GM18505 (cell line): ENCODE measurements around the gene SLC18A3.

Source experiments
- ATAC-seq: cut with Tn5 transposase; IDR thresholded peaks from one replicate; pipeline ENCODE4 v1.9.1; 2021; ENCODE audit not compliant: unreplicated experiment
- POLR2A ChIP-seq: IDR thresholded peaks from 4 replicates; pipeline ENCODE4 v1.6.1; 2011; ENCODE audit warnings: borderline replicate concordance; ENCODE audit not compliant: insufficient read depth, insufficient read length; ENCODE audit errors: extremely low read depth

Gene SLC18A3

GRCh38 chr10:49598986-49599385 is 11.1 kb upstream of the SLC18A3 start:
- no peak for TF ChIP-seq POLR2A
- ATAC-seq = no peak

GRCh38 chr10:49599546-49599945 is 10.6 kb upstream of the SLC18A3 start:
- no peak for ATAC-seq
- TF ChIP-seq POLR2A = no peak

GRCh38 chr10:49600046-49600445 is 10.1 kb upstream of the SLC18A3 start:
- no peak for ATAC-seq
- TF ChIP-seq POLR2A = no peak

GRCh38 chr10:49600781-49601400 is 9.2 kb upstream of the SLC18A3 start:
- no peak for TF ChIP-seq POLR2A
- ATAC-seq = no peak

GRCh38 chr10:49601857-49602256 is 8.3 kb upstream of the SLC18A3 start:
- ATAC-seq = no peak
- TF ChIP-seq POLR2A = no peak

DNA sequence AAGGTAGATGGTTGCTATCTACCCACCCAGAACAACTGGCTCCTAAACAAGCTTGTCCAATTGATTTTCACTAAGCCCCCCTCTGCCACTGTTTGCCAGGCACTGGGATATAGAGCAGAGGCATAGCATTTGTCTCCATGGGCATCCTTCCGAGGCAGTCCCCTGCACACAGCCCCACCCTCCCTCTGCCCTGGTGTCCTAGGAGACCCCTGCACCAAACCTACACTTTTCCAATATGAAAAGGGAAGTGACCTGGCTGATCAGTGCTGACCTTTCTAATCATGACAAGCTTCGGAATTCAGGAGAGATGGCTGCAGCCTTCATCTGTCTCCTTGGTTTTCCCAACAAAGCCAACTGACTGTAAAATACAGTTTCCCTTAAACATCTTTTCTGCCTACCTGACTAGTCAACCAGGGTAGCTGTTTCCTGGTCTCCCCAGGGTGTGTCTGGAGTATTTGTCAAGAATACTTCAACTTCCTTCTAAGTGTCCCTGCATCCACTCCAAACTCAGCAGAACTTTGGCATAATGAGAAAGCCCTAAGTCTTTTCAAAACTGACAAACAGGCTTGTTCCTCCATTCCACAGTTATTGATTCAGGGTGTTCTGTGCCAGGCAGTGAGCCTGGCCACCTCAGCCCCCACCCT is 7.6 kb upstream of the SLC18A3 start:
- ATAC-seq = no peak
- no peak for TF ChIP-seq POLR2A

DNA sequence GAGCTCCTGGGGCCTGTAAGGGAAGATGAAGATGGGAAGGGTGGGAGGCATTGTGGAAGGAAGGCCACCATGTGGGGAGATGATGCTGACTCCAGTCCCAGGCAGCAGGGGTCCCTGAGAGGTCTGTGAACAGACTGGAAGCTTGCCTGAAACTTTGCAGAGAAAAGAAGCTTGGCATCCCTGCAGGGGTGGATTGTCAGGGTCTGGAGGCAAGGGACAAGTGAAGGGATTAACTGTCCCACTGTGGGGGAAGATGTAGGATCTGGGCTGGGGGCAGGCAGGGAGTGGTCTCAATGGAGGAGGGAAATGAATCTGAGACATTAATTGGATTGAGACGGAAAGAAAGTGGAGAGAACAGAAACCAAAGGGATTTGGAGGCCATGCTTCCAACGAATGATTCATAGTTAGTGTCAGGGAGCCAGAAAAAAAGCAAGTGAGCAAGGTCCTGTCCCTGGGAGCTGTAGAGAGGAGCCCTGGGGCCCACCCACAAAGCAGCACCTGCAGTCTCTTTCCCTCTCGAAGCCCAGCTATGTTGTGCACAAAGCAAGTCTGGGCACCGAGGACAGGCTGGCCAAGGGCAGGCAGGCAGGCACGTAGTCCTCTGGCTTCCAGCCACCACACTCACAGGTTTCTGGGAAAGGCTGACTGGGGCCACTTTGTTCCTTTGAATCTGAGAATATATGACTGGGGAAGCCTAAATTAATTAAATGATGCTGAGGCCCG is 4.7 kb upstream of the SLC18A3 start:
- ATAC-seq = no peak
- no peak for TF ChIP-seq POLR2A

DNA sequence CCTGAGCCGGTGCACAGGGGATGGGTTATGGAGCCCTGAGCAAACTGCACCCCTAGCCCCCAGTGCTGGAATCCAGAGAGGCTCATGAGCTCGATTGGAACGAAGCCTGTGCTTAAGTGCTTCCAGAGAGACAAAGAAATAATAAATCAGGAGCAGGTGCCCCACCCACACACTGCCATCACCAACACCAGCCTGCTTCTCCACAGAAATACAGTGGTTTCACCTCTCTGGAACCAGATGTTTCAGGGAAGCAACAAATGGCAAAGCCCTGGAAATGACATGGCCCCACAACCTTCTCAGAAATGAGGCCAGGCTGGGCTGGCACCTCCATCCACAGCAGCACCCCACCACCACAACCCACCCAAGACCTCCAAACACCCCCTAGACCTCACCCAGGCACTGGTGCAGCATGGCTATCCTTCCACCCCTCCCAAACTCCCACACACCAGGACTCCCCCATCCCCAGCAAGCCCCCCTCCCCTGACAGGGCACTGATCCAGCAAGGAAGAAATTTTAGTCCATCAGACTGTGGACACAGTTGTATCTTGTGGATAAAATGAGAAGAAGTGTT is 4.1 kb upstream of the SLC18A3 start:
- no peak for ATAC-seq
- TF ChIP-seq POLR2A = no peak

GRCh38 chr10:49606981-49607535 is 3.1 kb upstream of the SLC18A3 start:
- no peak for ATAC-seq
- no peak for TF ChIP-seq POLR2A

GRCh38 chr10:49608166-49609005 is 1.7 kb upstream of the SLC18A3 start:
- ATAC-seq = no peak
- TF ChIP-seq POLR2A = no peak

DNA sequence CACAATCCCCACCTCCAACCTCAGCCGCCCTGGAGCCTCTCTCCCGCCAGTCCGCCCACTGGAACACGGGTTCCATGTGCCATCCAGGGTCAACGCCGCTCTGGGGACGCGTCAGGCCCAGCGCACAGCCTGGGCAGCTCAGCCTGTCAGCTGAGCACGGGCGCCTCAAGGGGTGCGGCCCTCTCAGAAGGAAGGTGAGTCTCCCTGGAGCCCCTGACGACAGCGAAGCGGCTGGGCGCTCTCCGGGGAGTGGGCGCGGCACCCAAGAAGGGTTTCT is 1.2 kb upstream of the SLC18A3 start:
- ATAC-seq = no peak
- no peak for TF ChIP-seq POLR2A

DNA sequence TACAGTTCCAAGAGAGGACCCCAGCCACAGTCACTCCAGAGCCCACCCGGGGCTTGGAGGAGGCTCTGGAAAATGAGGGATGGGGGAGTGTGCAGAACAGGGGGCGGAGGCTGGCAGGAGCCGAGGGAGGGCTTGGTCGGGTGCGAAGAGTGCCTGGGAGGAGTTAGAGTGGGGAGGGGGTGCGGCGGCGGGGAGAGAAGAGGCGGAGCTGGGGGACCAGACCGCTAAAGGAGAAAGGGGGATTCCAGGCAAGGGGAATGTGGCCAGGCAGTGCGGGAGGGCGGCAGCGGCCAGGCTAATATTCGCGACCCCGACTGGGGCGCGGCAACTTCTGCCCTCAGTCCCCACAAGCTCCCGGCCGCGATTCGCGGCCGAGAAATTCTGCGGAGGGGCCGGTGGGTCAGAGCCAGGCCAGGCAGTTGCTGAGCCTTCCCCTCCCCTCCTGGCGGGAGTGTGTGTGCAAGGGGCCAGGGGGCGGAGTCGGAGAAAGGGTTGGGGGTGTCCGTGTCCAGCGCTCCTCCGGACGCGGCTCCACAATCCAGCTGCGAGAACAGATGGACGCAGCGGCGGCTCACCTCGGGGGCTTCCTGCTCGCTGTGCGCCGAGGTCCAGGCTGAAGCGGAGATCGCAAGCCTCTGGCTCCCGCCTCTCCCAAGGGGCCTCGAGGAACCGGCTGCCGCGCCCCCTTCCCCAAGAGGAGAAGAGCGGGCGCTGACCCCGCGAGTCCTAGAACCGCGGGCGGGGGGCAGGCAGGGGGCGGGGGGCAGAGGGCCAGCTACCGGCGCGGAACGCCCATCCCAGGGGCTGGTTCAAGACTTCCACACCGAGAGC is 612 bp upstream of the SLC18A3 start:
- TF ChIP-seq POLR2A = no peak
- no peak for ATAC-seq
